ENCODE data around the gene BRF1. TPM values are rescaled to one million over a fixed set of nuclear protein-coding genes. Genes with fewer than 3 reads are reported as not detected.

Gene BRF1
- total RNA-seq, 2 donors from 2014 or later = 31.3 to 34.5 TPM

- DNase-seq = no peak
- H3K4me1 Mint-ChIP-seq (ENCODE audit: low read depth) = no peaks in the 10 kb centered on the region
- no peaks in the 10 kb centered on the region for H3K36me3 Mint-ChIP-seq (ENCODE audit: insufficient read depth in 2 of 2)
- peak overlapping the region; percentile 45 to 61 for H3K4me3 Mint-ChIP-seq
- no peak for ATAC-seq (replicated peaks in 1 of 2)
- H3K27me3 Mint-ChIP-seq (ENCODE audit: low read depth) = no peaks in the 10 kb centered on the region
- H3K9me3 Mint-ChIP-seq = no peaks in the 10 kb centered on the region
- no peak overlapping the region for H3K27ac Mint-ChIP-seq
These were observed 118.3 kb downstream of the BRF1 start for GRCh38 chr14:105182296-105183020.

GRCh38 chr14:105181549-105182295, 119.1 kb downstream of the BRF1 start:
- no peak for DNase-seq
- Mint-ChIP-seq H3K4me1 (ENCODE audit: low read depth) (no peaks in the 10 kb centered on the region), H3K27ac (no peak overlapping the region), H3K4me3 (peak overlapping the region; percentile 45 to 61), H3K27me3 (ENCODE audit: low read depth) (no peaks in the 10 kb centered on the region), H3K36me3 (ENCODE audit: insufficient read depth in 2 of 2) (no peaks in the 10 kb centered on the region), H3K9me3 (no peaks in the 10 kb centered on the region)
- no peak for ATAC-seq (replicated peaks in 1 of 2)

- Mint-ChIP-seq H3K9me3 (no peaks in the 10 kb centered on the region), H3K4me3 (peak within 1 kb of the TSS; percentile 45 to 73), H3K27me3 (ENCODE audit: low read depth) (no peaks in the 10 kb centered on the region), H3K27ac (no peak within 1 kb of the TSS), H3K4me1 (ENCODE audit: low read depth) (no peaks in the 10 kb centered on the region), H3K36me3 (ENCODE audit: insufficient read depth in 2 of 2) (no peaks in the 10 kb centered on the region)
- DNase-seq (peak; percentile 75 to 82), ATAC-seq (replicated peaks in 1 of 2) (peak; percentile 84 to 87)
These were observed 119.9 kb downstream of the BRF1 start, which contains the start of gene NUDT14 for GRCh38 chr14:105180592-105181548. Gene NUDT14 (minus strand): TSS chr14:105181312. CDS start chr14:105181209, 103 bp downstream.

- H3K4me3 Mint-ChIP-seq = no peak overlapping the region
- H3K4me1 Mint-ChIP-seq (ENCODE audit: low read depth) = peaks cover 9% of the 10 kb centered on the region
- no peaks in the 10 kb centered on the region for H3K9me3 Mint-ChIP-seq
- H3K27me3 Mint-ChIP-seq (ENCODE audit: low read depth) = no peaks in the 10 kb centered on the region
- no peak for DNase-seq
- H3K36me3 Mint-ChIP-seq (ENCODE audit: insufficient read depth in 2 of 2) = no peaks in the 10 kb centered on the region
- no peak overlapping the region for H3K27ac Mint-ChIP-seq
- ATAC-seq (replicated peaks in 1 of 2) = no peak
These were observed 121.6 kb downstream of the BRF1 start for GRCh38 chr14:105179191-105179590.

DNA sequence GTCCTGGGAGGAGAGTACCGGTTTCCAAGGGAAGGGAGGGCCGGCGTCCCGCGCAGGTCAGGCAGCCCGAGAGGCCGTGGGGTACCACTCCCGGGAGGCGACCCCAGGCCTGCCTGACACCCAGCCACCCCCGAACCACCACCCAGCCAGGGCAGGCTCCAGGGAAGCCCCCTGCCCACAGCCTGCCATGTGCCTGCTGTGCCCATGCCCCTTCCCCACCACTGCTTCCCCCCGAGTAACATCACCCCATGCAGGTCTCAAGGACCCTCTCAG, 122.0 kb downstream of the BRF1 start:
- no peak for DNase-seq
- H3K9me3 Mint-ChIP-seq = no peaks in the 10 kb centered on the region
- no peak overlapping the region for H3K4me3 Mint-ChIP-seq
- peaks cover 9% of the 10 kb centered on the region for H3K4me1 Mint-ChIP-seq (ENCODE audit: low read depth)
- no peak overlapping the region for H3K27ac Mint-ChIP-seq
- no peak for ATAC-seq (replicated peaks in 1 of 2)
- H3K27me3 Mint-ChIP-seq (ENCODE audit: low read depth) = no peaks in the 10 kb centered on the region
- no peaks in the 10 kb centered on the region for H3K36me3 Mint-ChIP-seq (ENCODE audit: insufficient read depth in 2 of 2)

- Mint-ChIP-seq H3K4me3 (no peak overlapping the region), H3K4me1 (ENCODE audit: low read depth) (peaks cover 9% of the 10 kb centered on the region), H3K9me3 (no peaks in the 10 kb centered on the region), H3K27ac (no peak overlapping the region), H3K36me3 (ENCODE audit: insufficient read depth in 2 of 2) (no peaks in the 10 kb centered on the region), H3K27me3 (ENCODE audit: low read depth) (no peaks in the 10 kb centered on the region)
- ATAC-seq (replicated peaks in 1 of 2) (no peak), DNase-seq (no peak)
These were observed 122.5 kb downstream of the BRF1 start for GRCh38 chr14:105178069-105178867.

DNA sequence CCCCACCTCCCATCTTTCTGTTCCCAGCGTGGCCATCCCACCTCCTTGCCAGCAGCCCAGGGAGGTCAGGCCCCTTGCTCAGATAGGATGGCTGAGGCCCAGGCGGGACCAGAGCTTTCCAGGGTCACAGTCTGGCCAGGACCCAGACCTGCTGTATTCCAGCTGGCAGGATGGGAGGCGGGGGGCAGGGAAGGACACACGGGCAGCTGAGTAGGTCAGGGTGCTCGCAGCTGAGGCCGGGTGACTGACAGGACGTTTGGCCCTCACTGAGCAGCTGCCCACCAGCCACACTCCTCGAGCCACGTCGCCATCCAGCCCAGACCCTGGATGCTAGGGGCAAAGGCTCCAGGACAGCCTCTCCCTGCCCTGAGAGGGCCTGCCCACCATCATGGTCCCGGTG, 123.7 kb downstream of the BRF1 start:
- no peak overlapping the region for H3K4me3 Mint-ChIP-seq
- no peak overlapping the region for H3K27ac Mint-ChIP-seq
- DNase-seq (no peak), ATAC-seq (replicated peaks in 1 of 2) (no peak)
- H3K36me3 Mint-ChIP-seq (ENCODE audit: insufficient read depth in 2 of 2) = no peaks in the 10 kb centered on the region
- H3K4me1 Mint-ChIP-seq (ENCODE audit: low read depth) = peaks cover 9% of the 10 kb centered on the region
- H3K9me3 Mint-ChIP-seq = no peaks in the 10 kb centered on the region
- H3K27me3 Mint-ChIP-seq (ENCODE audit: low read depth) = no peaks in the 10 kb centered on the region

DNA sequence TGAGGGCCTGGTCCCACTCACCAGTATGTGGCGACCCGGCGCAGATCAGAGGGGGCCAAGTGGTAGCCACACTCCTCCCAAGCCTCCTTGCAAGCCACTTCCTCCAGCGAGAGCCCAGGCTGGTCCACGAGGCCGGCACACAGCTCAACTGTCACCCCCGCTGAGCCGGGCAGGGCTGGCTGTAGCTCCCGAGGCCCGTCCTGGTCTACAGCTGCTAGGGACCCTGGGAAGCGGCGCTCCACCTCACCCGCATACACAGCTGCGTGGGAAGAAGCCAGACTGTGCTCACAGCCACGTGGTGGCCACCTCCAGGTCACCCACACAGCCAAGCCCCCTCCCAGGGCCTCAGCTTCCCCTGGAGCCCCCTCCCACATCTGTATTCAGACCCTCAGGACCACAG, 124.3 kb downstream of the BRF1 start:
- Mint-ChIP-seq H3K4me3 (no peak overlapping the region), H3K9me3 (no peaks in the 10 kb centered on the region), H3K36me3 (ENCODE audit: insufficient read depth in 2 of 2) (no peaks in the 10 kb centered on the region)

DNA sequence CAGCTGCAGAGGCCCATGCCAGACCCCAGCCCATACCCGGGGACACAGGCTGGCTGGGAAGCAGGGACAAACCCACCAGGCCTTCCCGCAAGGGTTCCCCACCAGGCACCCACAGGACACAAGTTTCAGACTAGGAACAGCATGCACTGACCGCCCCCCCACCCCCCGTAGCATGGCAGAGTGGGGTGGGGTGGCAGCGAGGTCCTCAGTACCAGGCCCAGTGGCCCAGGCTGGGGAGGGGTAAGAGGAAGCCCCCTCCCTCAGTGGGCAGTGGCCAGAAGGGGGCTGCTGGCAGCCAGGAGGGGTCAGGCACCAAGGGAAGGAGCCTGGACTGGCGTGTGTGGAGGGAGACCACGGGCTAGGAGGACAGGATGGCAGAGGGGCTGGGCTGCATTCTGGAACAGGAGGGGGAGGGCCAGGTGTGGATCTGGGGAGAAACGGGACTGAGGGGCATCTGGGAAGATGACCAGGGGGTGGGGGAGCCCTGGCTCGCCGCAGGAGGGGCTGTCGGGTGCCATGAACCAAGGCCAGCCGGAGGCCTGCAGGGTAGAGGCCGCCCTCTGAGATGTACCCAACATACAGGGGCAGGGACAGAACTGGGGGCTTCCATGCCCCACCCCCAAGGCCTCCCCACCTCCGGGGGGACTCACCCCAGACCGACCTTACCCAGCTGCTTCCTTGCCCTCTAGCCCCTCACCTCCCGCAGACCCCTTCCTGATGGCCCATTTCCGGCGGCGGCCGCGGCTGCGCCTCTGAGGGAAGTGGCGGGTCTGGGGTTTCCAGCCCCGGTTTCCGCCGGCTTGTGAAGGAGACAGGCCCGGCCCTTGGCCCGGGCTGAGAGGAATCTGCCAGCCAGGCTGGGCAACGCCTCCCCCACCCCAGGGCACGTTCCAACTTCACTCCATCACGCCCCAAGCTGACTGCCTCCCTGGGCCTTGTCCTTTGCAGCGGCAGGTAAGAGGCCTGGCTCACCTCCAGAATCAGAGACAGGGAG, 126.6 kb downstream of the BRF1 start:
- Mint-ChIP-seq H3K27me3 (ENCODE audit: low read depth) (peaks cover 8% of the 10 kb centered on the region), H3K4me3 (peak overlapping the region; percentile 40 to 56), H3K36me3 (ENCODE audit: insufficient read depth in 2 of 2) (no peaks in the 10 kb centered on the region), H3K4me1 (ENCODE audit: low read depth) (peaks cover 22% of the 10 kb centered on the region), H3K9me3 (no peaks in the 10 kb centered on the region), H3K27ac (no peak overlapping the region)
- peak; percentile 47 to 61 for DNase-seq
- peak; percentile 53 to 58 for ATAC-seq (replicated peaks in 1 of 2)

More for the DNA sequence above, 124.3 kb downstream of the BRF1 start:
- Mint-ChIP-seq H3K4me1 (ENCODE audit: low read depth) (peaks cover 9% of the 10 kb centered on the region), H3K27me3 (ENCODE audit: low read depth) (no peaks in the 10 kb centered on the region), H3K27ac (no peak overlapping the region)
- DNase-seq (no peak), ATAC-seq (replicated peaks in 1 of 2) (no peak)

DNA sequence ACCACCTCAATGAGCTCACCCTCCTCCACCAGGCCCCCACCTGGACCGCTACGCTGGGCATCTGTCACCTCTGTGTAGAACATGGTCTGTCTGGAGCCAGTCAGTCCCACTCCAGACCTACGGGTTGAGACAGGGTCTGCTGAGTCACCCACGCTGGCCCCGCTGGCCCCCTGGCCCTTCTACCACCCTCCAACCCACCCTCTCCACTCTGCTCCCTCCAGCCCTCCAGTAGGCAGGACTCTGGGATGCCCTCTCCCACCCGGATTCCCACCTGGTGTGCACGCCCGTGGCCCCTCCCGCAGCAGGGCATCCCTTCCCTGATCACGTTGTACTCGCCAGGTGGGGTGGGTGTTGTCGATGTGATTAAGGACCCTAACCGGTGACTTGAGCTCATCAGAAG, 127.7 kb downstream of the BRF1 start:
- Mint-ChIP-seq H3K27me3 (ENCODE audit: low read depth) (peaks cover 8% of the 10 kb centered on the region), H3K4me3 (no peak overlapping the region), H3K4me1 (ENCODE audit: low read depth) (peaks cover 22% of the 10 kb centered on the region), H3K36me3 (ENCODE audit: insufficient read depth in 2 of 2) (no peaks in the 10 kb centered on the region), H3K9me3 (no peaks in the 10 kb centered on the region), H3K27ac (no peak overlapping the region)
- ATAC-seq (replicated peaks in 1 of 2) = no peak
- no peak for DNase-seq

DNA sequence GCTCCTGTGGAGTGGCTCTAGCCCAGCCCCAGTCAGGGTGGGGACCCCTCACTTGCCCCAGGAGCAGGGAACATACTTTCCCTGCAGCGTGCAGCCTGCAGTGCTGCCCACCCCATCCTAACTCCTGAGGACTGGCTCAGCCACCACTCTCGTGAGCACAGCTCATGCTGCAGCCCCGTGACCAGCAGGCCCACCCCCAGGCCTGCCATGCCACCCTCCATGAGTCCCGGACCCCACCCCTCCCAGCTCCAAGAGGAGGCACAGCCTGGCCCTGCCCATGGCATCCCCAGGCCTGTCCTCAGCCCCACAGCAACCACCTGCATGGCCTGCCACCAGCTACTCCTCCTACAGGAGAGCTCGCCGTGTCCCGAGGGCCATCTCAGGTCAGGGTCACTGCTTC, 128.3 kb downstream of the BRF1 start:
- no peak overlapping the region for H3K4me3 Mint-ChIP-seq
- H3K9me3 Mint-ChIP-seq = no peaks in the 10 kb centered on the region
- no peak for DNase-seq
- no peak overlapping the region for H3K27ac Mint-ChIP-seq
- H3K27me3 Mint-ChIP-seq (ENCODE audit: low read depth) = peaks cover 8% of the 10 kb centered on the region
- H3K4me1 Mint-ChIP-seq (ENCODE audit: low read depth) = peaks cover 22% of the 10 kb centered on the region
- H3K36me3 Mint-ChIP-seq (ENCODE audit: insufficient read depth in 2 of 2) = no peaks in the 10 kb centered on the region
- no peak for ATAC-seq (replicated peaks in 1 of 2)
